Uterus (tissue), 2 donors: ENCODE measurements around the gene TNPO1.

Experiments
- POLR2A ChIP-seq, 2 donors: fragments of 450-650 bp; IDR thresholded peaks; one replicate each; pipeline ENCODE4 v1.6.1; 2016; ENCODE audit warnings: antibody characterized with exemption in 2 of 2, mild to moderate bottlenecking in 1 of 2, moderate library complexity in 1 of 2
- TF ChIP-seq, protein P1 (sequence below), 4 experiments: fragments of 200-600 bp in 2 of 4; fragments of 450-650 bp in 2 of 4; sonication (generic) in 2 of 4; IDR thresholded peaks; one replicate each; pipeline ENCODE4 v1.5.1; 2016 to 2019; ENCODE audit warnings: antibody characterized with exemption in 4 of 4, mild to moderate bottlenecking in 2 of 4, moderate library complexity in 1 of 4

DNA sequence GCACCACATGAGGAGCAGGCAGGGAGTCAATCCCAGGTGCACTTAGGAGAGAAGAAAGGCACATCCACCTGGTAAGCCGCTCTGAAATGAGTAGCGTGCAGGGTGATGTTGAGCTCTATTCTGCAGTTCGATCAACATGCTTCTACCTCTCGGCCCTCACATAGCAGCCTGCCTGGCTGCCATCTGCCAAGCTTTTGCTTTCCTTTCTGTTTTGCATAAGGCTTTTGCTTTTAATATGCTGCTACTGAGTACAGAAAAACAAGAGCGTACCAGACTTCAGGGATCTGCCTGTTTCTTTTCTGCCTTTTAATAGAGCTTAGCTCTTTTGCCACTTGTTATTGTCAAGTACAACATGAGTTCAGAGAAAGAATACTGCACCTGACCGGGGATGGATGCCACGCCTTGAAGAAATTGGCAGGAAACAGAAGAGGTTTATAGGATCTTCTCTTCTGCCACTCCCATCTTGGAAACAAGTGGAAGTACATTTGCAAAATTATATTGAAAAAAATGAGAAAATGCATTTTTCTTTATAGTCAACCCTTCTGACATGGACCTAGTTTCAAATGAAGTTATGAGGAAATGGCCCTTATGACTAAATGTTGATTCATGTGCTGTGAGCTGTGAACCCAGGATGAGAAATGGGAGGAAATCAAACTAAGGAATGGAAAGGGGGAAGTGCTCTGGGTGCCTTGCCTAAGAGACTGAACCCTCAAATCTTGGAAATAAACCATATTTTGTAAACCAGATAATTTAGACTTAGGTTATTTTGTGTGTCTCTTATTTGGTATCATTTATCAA, 135.4 kb downstream of the TNPO1 start:
- TF ChIP-seq, protein P1, sequence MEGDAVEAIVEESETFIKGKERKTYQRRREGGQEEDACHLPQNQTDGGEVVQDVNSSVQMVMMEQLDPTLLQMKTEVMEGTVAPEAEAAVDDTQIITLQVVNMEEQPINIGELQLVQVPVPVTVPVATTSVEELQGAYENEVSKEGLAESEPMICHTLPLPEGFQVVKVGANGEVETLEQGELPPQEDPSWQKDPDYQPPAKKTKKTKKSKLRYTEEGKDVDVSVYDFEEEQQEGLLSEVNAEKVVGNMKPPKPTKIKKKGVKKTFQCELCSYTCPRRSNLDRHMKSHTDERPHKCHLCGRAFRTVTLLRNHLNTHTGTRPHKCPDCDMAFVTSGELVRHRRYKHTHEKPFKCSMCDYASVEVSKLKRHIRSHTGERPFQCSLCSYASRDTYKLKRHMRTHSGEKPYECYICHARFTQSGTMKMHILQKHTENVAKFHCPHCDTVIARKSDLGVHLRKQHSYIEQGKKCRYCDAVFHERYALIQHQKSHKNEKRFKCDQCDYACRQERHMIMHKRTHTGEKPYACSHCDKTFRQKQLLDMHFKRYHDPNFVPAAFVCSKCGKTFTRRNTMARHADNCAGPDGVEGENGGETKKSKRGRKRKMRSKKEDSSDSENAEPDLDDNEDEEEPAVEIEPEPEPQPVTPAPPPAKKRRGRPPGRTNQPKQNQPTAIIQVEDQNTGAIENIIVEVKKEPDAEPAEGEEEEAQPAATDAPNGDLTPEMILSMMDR (IDR thresholded peaks at IDR 0.05) = no peak
- no peak for TF ChIP-seq POLR2A (IDR thresholded peaks at IDR 0.05)
